Measurements from ENCODE around the gene ACADVL.
"Not testable (repeated sequence)": the region's sequence is repeated elsewhere in the genome, so short reads cannot be mapped to it uniquely, and the experiment has no call there.

ACADVL gene

GRCh38 chr17:7219812-7220592, at the start of gene ACADVL, which contains the start of gene DLG4:
TSS of gene ACADVL (plus strand) at chr17:7219938. CDS start at chr17:7219985, 47 bp downstream.
TSS of gene DLG4 (minus strand) at chr17:7219836.
- DNase-seq, result peak in 54 of 56 donors; percentile 41 to 93 (median 80)

- not testable (repeated sequence) for DNase-seq
These were observed 47.1 kb upstream of the ACADVL start for GRCh38 chr17:7172522-7173191.

GRCh38 chr17:7173687-7174602, 45.8 kb upstream of the ACADVL start:
- DNase-seq, result peak in 12 of 56 donors; percentile 9 to 52 (median 30)

- DNase-seq, result no peak
These were observed 45.0 kb upstream of the ACADVL start for GRCh38 chr17:7174603-7175326.

- no peak for DNase-seq
These were observed 44.4 kb upstream of the ACADVL start for GRCh38 chr17:7175330-7175733.

- DNase-seq, result no peak
These were observed 43.5 kb upstream of the ACADVL start for GRCh38 chr17:7176107-7176840.

GRCh38 chr17:7176841-7177190, 42.9 kb upstream of the ACADVL start:
- DNase-seq, result peak in 1 of 56 donors; percentile 14

- DNase-seq, result peak in 45 of 56 donors; percentile 13 to 71 (median 42)
These were observed 42.4 kb upstream of the ACADVL start for GRCh38 chr17:7177191-7177953.

- no peak for DNase-seq
These were observed 41.7 kb upstream of the ACADVL start for GRCh38 chr17:7177954-7178477.

GRCh38 chr17:7178973-7179316, 40.8 kb upstream of the ACADVL start:
- no peak for DNase-seq

- DNase-seq, result no peak
These were observed 40.2 kb upstream of the ACADVL start, which contains the start of gene ASGR1 for GRCh38 chr17:7179317-7180254. TSS of gene ASGR1 (minus strand) at chr17:7179370. CDS start at chr17:7178563, 807 bp downstream.

- not testable (repeated sequence) for DNase-seq
These were observed 37.6 kb upstream of the ACADVL start for GRCh38 chr17:7182101-7182500.

- no peak for DNase-seq
These were observed 36.2 kb upstream of the ACADVL start for GRCh38 chr17:7183433-7184090.

GRCh38 chr17:7184091-7184488, 35.6 kb upstream of the ACADVL start:
- DNase-seq, result peak in 9 of 56 donors; percentile 0 to 48 (median 21)

- DNase-seq, result no peak
These were observed 35.1 kb upstream of the ACADVL start for GRCh38 chr17:7184647-7185046.

GRCh38 chr17:7186241-7186640, 33.5 kb upstream of the ACADVL start:
- DNase-seq, result no peak

GRCh38 chr17:7190276-7190917, 29.3 kb upstream of the ACADVL start:
- DNase-seq, result no peak

Data from amygdala (tissue), 56 donors.